CD14-positive monocyte (primary cell): ENCODE data around the gene EMSY. TPM values are rescaled to one million over a fixed set of nuclear protein-coding genes. Genes with fewer than 3 reads are reported as not detected.

Experiments used
- DNase-seq, 3 donors: peaks; one replicate each; pipeline ENCODE4 v3.0.0-alpha.2; 2011 to 2022
- H2AFZ ChIP-seq: 2 replicates; pipeline ENCODE4 v1.6.0; 2012; ENCODE audit warnings: mild to moderate bottlenecking, low read depth, low read length, inconsistent platforms; ENCODE audit not compliant: insufficient read depth, poor library complexity, severe bottlenecking
- H3K27ac ChIP-seq, 2 donors: 1 replicate in 1 of 2; 2 replicates in 1 of 2; pipeline ENCODE4 v1.5.1; 2012 to 2013; ENCODE audit warnings: low read length in 2 of 2, control low read depth in 1 of 2, inconsistent platforms in 1 of 2, low read depth in 1 of 2, mild to moderate bottlenecking in 1 of 2
- H3K27me3 ChIP-seq, 2 donors: one replicate each; pipeline versions ENCODE4 v1.6.0 to v1.6.1; 2011 to 2013; ENCODE audit warnings: low read length in 2 of 2; ENCODE audit not compliant: control insufficient read depth in 2 of 2, insufficient read depth in 2 of 2
- H3K36me3 ChIP-seq, 2 donors: replicated peaks in 1 of 2; 1 replicate in 1 of 2; 2 replicates in 1 of 2; pipeline versions ENCODE4 v1.5.1 to v1.6.1; 2012 to 2013; ENCODE audit warnings: low read length in 2 of 2, control low read depth in 1 of 2, inconsistent platforms in 1 of 2, mild to moderate bottlenecking in 1 of 2; ENCODE audit not compliant: insufficient read depth in 2 of 2, control insufficient read depth in 1 of 2
- H3K4me1 ChIP-seq, 2 donors: 1 replicate in 1 of 2; 2 replicates in 1 of 2; pipeline versions ENCODE4 v1.5.1 to v1.6.1; 2012 to 2013; ENCODE audit warnings: low read length in 2 of 2, control low read depth in 1 of 2, inconsistent platforms in 1 of 2, mild to moderate bottlenecking in 1 of 2, moderate library complexity in 1 of 2; ENCODE audit not compliant: insufficient read depth in 2 of 2, control insufficient read depth in 1 of 2
- H3K4me2 ChIP-seq: replicated peaks from 2 replicates; pipeline ENCODE3; 2012; ENCODE audit warnings: low read length, moderate library complexity, mild to moderate bottlenecking; ENCODE audit not compliant: poor library complexity, severe bottlenecking; ENCODE audit errors: extremely low read depth
- H3K4me3 ChIP-seq, 3 experiments: fragments of 200-600 bp in 1 of 3; sonication (generic) in 1 of 3; replicated peaks in 1 of 3; 1 replicate in 2 of 3; 2 replicates in 1 of 3; pipeline ENCODE4 v1.5.1; 2011 to 2013; ENCODE audit warnings: low read length in 3 of 3, mild to moderate bottlenecking in 3 of 3, control low read depth in 2 of 3, low read depth in 2 of 3, inconsistent platforms in 1 of 3, moderate library complexity in 1 of 3
- H3K79me2 ChIP-seq: 2 replicates; pipeline ENCODE4 v1.6.0; 2012; ENCODE audit warnings: mild to moderate bottlenecking, control low read depth, inconsistent platforms, low read length, moderate library complexity; ENCODE audit not compliant: insufficient read depth
- H3K9ac ChIP-seq: 2 replicates; pipeline ENCODE4 v1.6.0; 2017; ENCODE audit warnings: low read length, mild to moderate bottlenecking; ENCODE audit not compliant: insufficient read depth, poor library complexity, severe bottlenecking
- H3K9me3 ChIP-seq, 2 donors: replicated peaks in 1 of 2; 1 replicate in 1 of 2; 2 replicates in 1 of 2; pipeline versions ENCODE4 v1.5.1 to v1.6.1; 2012 to 2013; ENCODE audit warnings: low read length in 2 of 2, control low read depth in 1 of 2; ENCODE audit not compliant: control insufficient read depth in 1 of 2, insufficient read depth in 1 of 2
- H4K20me1 ChIP-seq: 2 replicates; pipeline ENCODE4 v1.6.0; 2012; ENCODE audit warnings: mild to moderate bottlenecking, low read length, control low read depth, moderate library complexity; ENCODE audit not compliant: insufficient read depth
- H3K27ac Mint-ChIP-seq, 7 donors: one replicate each; pipeline ENCODE4 v1.8.0; 2020; ENCODE audit warnings: mild to moderate bottlenecking in 7 of 7, mixed read lengths in 7 of 7, moderate library complexity in 6 of 7, inconsistent platforms in 2 of 7
- H3K27me3 Mint-ChIP-seq, 3 donors: one replicate each; pipeline ENCODE4 v1.8.0; 2021 to 2022; ENCODE audit warnings: low read depth in 3 of 3, mild to moderate bottlenecking in 3 of 3, mixed read lengths in 3 of 3, moderate library complexity in 3 of 3, inconsistent platforms in 1 of 3
- H3K36me3 Mint-ChIP-seq, 2 donors: one replicate each; pipeline ENCODE4 v1.8.0; 2020; ENCODE audit warnings: mixed read lengths in 2 of 2, inconsistent platforms in 1 of 2, mild to moderate bottlenecking in 1 of 2
- H3K4me1 Mint-ChIP-seq: one replicate; pipeline ENCODE4 v1.8.0; 2020; ENCODE audit warnings: mild to moderate bottlenecking, mixed read lengths
- H3K4me3 Mint-ChIP-seq, 2 donors: one replicate each; pipeline ENCODE4 v1.8.0; 2020; ENCODE audit warnings: mild to moderate bottlenecking in 2 of 2, mixed read lengths in 2 of 2, moderate library complexity in 1 of 2
- H3K9me3 Mint-ChIP-seq, 7 donors: one replicate each; pipeline ENCODE4 v1.8.0; 2020 to 2022; ENCODE audit warnings: mixed read lengths in 7 of 7, mild to moderate bottlenecking in 6 of 7, moderate library complexity in 6 of 7, inconsistent platforms in 2 of 7
- CTCF ChIP-seq: fragments of 200-600 bp; IDR thresholded peaks from one replicate; pipeline ENCODE4 v1.8.0; 2022; ENCODE audit warnings: antibody characterized with exemption, mild to moderate bottlenecking
- WGBS: methylation state at CpG from one replicate; pipeline ENCODE4 v1.1.5; 2013; ENCODE audit warnings: missing lambda C conversion rate; ENCODE audit not compliant: insufficient coverage; 5-methylcytosine and 5-hydroxymethylcytosine counted together
- intact Hi-C, 2 donors: fragments of 100-400 bp; cut with micrococcal nuclease; formaldehyde crosslinking; loops; one replicate each; pipeline versions ENCODE4 v1.15.0 to v1.15.1; 2023
- polyA plus RNA-seq, 3 donors: library from polyadenylated mRNA; depleted of rRNA in 1 of 3; unstranded in 2 of 3; stranded (reverse) in 1 of 3; fragments of 300-500 nt in 2 of 3; fragments of >200 nt in 1 of 3; fragmentation: Illumina TruSeq in 2 of 3; gene quantifications; 1 replicate in 2 of 3; 2 replicates in 1 of 3; pipeline ENCODE4 v1.2.3, GENCODE V29; 2012 to 2021

The EMSY gene
- polyA plus RNA-seq, 3 donors, result 9.2 to 31.3 (median 9.4) TPM

GRCh38 chr11:76578654-76579055 lies 133.8 kb downstream of the EMSY start:
- Histone ChIP-seq H3K36me3 (no peaks in the 10 kb centered on the region), H3K27me3 (no peaks in the 10 kb centered on the region), H3K4me2 (no peak overlapping the region), H3K79me2 (no peaks in the 10 kb centered on the region), H3K4me1 (no peaks in the 10 kb centered on the region), H3K9me3 (no peaks in the 10 kb centered on the region), H4K20me1 (no peaks in the 10 kb centered on the region), H3K9ac (no peak overlapping the region), H3K27ac (no peak overlapping the region), H3K4me3 (no peak overlapping the region), H2AFZ (no peak overlapping the region)
- peaks cover 0 to 1% (median 0%) of the 10 kb centered on the region in 7 donors for H3K9me3 Mint-ChIP-seq
- H3K36me3 Mint-ChIP-seq, result no peaks in the 10 kb centered on the region
- WGBS, result 96% methylated on average over 8 of the region's 11 CpGs
- H3K27me3 Mint-ChIP-seq, result peaks cover 1 to 6% (median 5%) of the 10 kb centered on the region in 3 donors
- no peaks in the 10 kb centered on the region for H3K4me1 Mint-ChIP-seq
- H3K27ac Mint-ChIP-seq, result peak overlapping the region in 1 of 7 donors; percentile 5
- no peak for TF ChIP-seq CTCF
- intact Hi-C loops, result no loop called here
- DNase-seq, result no peak
- no peak overlapping the region for H3K4me3 Mint-ChIP-seq

- no peak for TF ChIP-seq CTCF
- Histone ChIP-seq H3K9me3 (no peaks in the 10 kb centered on the region), H2AFZ (no peak overlapping the region), H3K27me3 (no peaks in the 10 kb centered on the region), H3K9ac (no peak overlapping the region), H3K4me1 (no peaks in the 10 kb centered on the region), H4K20me1 (no peaks in the 10 kb centered on the region), H3K4me2 (no peak overlapping the region), H3K4me3 (no peak overlapping the region), H3K36me3 (no peaks in the 10 kb centered on the region), H3K79me2 (no peaks in the 10 kb centered on the region), H3K27ac (no peak overlapping the region)
- H3K27ac Mint-ChIP-seq, result peak overlapping the region in 1 of 7 donors; percentile 50
- no peak overlapping the region for H3K4me3 Mint-ChIP-seq
- no peaks in the 10 kb centered on the region for H3K4me1 Mint-ChIP-seq
- H3K36me3 Mint-ChIP-seq, result no peaks in the 10 kb centered on the region
- WGBS, result 83% methylated on average over 4 of the region's 18 CpGs
- no peak for DNase-seq
- H3K9me3 Mint-ChIP-seq, result peaks cover 0 to 1% (median 0%) of the 10 kb centered on the region in 7 donors
- peaks cover 1 to 6% (median 5%) of the 10 kb centered on the region in 3 donors for H3K27me3 Mint-ChIP-seq
- intact Hi-C loops, result no loop called here
Observed at GRCh38 chr11:76579056-76579751, 134.4 kb downstream of the EMSY start.
